GM12878 (cell line): ENCODE measurements around the gene RAP1GAP2. TPM values are rescaled to one million over a fixed set of nuclear protein-coding genes. Genes with fewer than 3 reads are reported as not detected.

Source experiments
- ATAC-seq: fragments of 200-7000 bp; cut with Tn5 transposase; 3 replicates; pipeline ENCODE4 v1.9.1; 2020; ENCODE audit warnings: mild to moderate bottlenecking, moderate library complexity
- BruUV-seq: library from RNA; stranded (reverse); fragments of 400-500 nt; replicated peaks from 2 replicates; lab custom pipeline; 2021; lab: Mats Ljungman, UMichigan
- CTCF ChIA-PET: fragments of 300-600 bp; sonication (Branson Sonifier 250); formaldehyde crosslinking; extraction: SDS; loops from one replicate; lab custom pipeline; 2021; ENCODE audit warnings: inconsistent platforms; lab: Yijun Ruan, JAX
- POLR2A ChIA-PET: fragments of 350-600 bp; formaldehyde crosslinking; extraction: SDS; loops from one replicate; lab custom pipeline; 2021; ENCODE audit warnings: inconsistent platforms; lab: Charles Lee
- RAD21 ChIA-PET: fragments of 300-600 bp; sonication (Branson Sonifier 250); formaldehyde crosslinking; loops from one replicate; lab custom pipeline; 2023; ENCODE audit warnings: antibody characterized with exemption; ENCODE audit not compliant: unreplicated experiment; lab: Charles Lee
- SMC1A ChIA-PET: fragments of 300-600 bp; sonication (Branson Sonifier 250); formaldehyde crosslinking; loops from one replicate; lab custom pipeline; 2023; ENCODE audit not compliant: unreplicated experiment, uncharacterized antibody; lab: Charles Lee
- DNase-seq: peaks from one replicate; pipeline ENCODE4 v3.0.0-alpha.2; 2011; ENCODE audit warnings: low read depth, low spot score
- FAIRE-seq: peaks from 3 replicates; lab custom pipeline; 2011; peaks lifted over from hg19 to GRCh38; lab: Jason Lieb, UNC
- H2AFZ ChIP-seq: 2 replicates; pipeline ENCODE4 v1.6.0; 2011; ENCODE audit warnings: low read depth, low read length, control low read depth; ENCODE audit not compliant: control insufficient read depth
- H3K27ac ChIP-seq: 2 replicates; pipeline ENCODE4 v1.5.1; 2011; ENCODE audit warnings: control low read depth; ENCODE audit not compliant: control insufficient read depth, insufficient read depth
- H3K27me3 ChIP-seq, 2 experiments: replicated peaks in 1 of 2; 2 replicates each; pipeline versions ENCODE4 v1.6.0 to v1.6.1; 2011; ENCODE audit warnings: low read length in 1 of 2; ENCODE audit not compliant: control insufficient read depth in 2 of 2, insufficient read depth in 2 of 2
- H3K36me3 ChIP-seq, 2 experiments: 2 replicates each; pipeline ENCODE4 v1.5.1; 2011; ENCODE audit warnings: low read length in 1 of 2; ENCODE audit not compliant: control insufficient read depth in 2 of 2, insufficient read depth in 2 of 2
- H3K4me1 ChIP-seq: 2 replicates; pipeline ENCODE4 v1.6.1; 2011; ENCODE audit warnings: mild to moderate bottlenecking, low read length, moderate library complexity, mixed read lengths; ENCODE audit not compliant: control insufficient read depth, insufficient read depth
- H3K4me2 ChIP-seq: 2 replicates; pipeline ENCODE4 v1.6.0; 2011; ENCODE audit warnings: control low read depth; ENCODE audit not compliant: control insufficient read depth, insufficient read depth
- H3K4me3 ChIP-seq: fragments of 200-600 bp; sonication (generic); 2 replicates; pipeline ENCODE4 v1.5.1; 2016
- H3K79me2 ChIP-seq: 2 replicates; pipeline ENCODE4 v1.6.0; 2011; ENCODE audit warnings: low read length; ENCODE audit not compliant: control insufficient read depth, insufficient read depth
- H3K9ac ChIP-seq: 2 replicates; pipeline ENCODE4 v1.8.0; 2011; ENCODE audit warnings: low read length, control low read depth, mixed read lengths; ENCODE audit not compliant: control insufficient read depth, insufficient read depth
- H3K9me3 ChIP-seq: replicated peaks from 3 replicates; pipeline ENCODE4 v1.5.1; 2011; ENCODE audit warnings: mild to moderate bottlenecking, low read length; ENCODE audit not compliant: control insufficient read depth, insufficient read depth
- H4K20me1 ChIP-seq: 2 replicates; pipeline ENCODE4 v1.6.0; 2011; ENCODE audit not compliant: control insufficient read depth, insufficient read depth
- FOS ChIP-seq: IDR thresholded peaks from 3 replicates; pipeline ENCODE4 v1.6.1; 2011; ENCODE audit warnings: borderline replicate concordance; ENCODE audit not compliant: insufficient read length; ENCODE audit errors: extremely low read depth
- GABPA ChIP-seq: IDR thresholded peaks from 2 replicates; pipeline ENCODE4 v1.6.1; 2014; ENCODE audit warnings: antibody characterized with exemption, low read depth, mild to moderate bottlenecking, inconsistent platforms
- SMC3 ChIP-seq: IDR thresholded peaks from 2 replicates; pipeline ENCODE4 v1.6.1; 2011; ENCODE audit warnings: low read length, improper control_type of control experiment, borderline replicate concordance
- SREBF1 ChIP-seq: IDR thresholded peaks from 2 replicates; pipeline ENCODE4 v1.6.1; 2012; ENCODE audit warnings: mild to moderate bottlenecking, low read length
- ZNF384 ChIP-seq: IDR thresholded peaks from 2 replicates; pipeline ENCODE4 v1.6.1; 2012; ENCODE audit warnings: low read depth, mild to moderate bottlenecking, low read length, improper control_type of control experiment, borderline replicate concordance
- WGBS: methylation state at CpG from one replicate; pipeline ENCODE4 v1.1.6; 2016; ENCODE audit warnings: low lambda C conversion rate; ENCODE audit not compliant: insufficient replicate concordance, insufficient coverage; ENCODE audit errors: missing lambda C conversion rate; 5-methylcytosine and 5-hydroxymethylcytosine counted together
- in situ Hi-C: fragments of 300-500 bp; cut with MboI; formaldehyde crosslinking; loops from 9 replicates; pipeline ENCODE4 v1.14.3; 2018; ENCODE audit warnings: mixed read lengths
- intact Hi-C: fragments of 100-400 bp; cut with micrococcal nuclease; formaldehyde crosslinking; loops from one replicate; pipeline ENCODE4 v1.14.2; 2022; ENCODE audit not compliant: unreplicated experiment
- polyA plus RNA-seq, 11 experiments: library from polyadenylated mRNA; depleted of rRNA in 4 of 11; unstranded in 6 of 11; stranded (reverse) in 5 of 11; fragments of >200 nt; fragmentation: Nextera tagmentation in 4 of 11; fragmentation: Illumina TruSeq in 1 of 11; extraction: Ambion mirVana in 4 of 11; extraction: Trizol in 1 of 11; gene quantifications; 1 replicate in 1 of 11; 2 replicates in 10 of 11; pipeline versions ENCODE4 v1.2.1 to v1.2.3, GENCODE V29; 2011 to 2016; ENCODE audit warnings: inconsistent platforms in 2 of 11, missing spikeins in 2 of 11, low read depth in 1 of 11
- total RNA-seq, 4 experiments: library from RNA; depleted of rRNA in 3 of 4; stranded (reverse); fragments of >200 nt in 3 of 4; fragmentation: Illumina TruSeq in 1 of 4; extraction: Trizol in 1 of 4; gene quantifications; 2 replicates each; pipeline versions ENCODE4 v1.2.1 to v1.2.3, GENCODE V29; 2013 to 2021

RAP1GAP2 gene
- total and polyA plus RNA-seq, 10 of the 15 experiments (the other 5 are each of a cell fraction or from before 2014, with no cell fraction given) = 0.03 to 0.95 (median 0.49) TPM; not detected in 2

DNA sequence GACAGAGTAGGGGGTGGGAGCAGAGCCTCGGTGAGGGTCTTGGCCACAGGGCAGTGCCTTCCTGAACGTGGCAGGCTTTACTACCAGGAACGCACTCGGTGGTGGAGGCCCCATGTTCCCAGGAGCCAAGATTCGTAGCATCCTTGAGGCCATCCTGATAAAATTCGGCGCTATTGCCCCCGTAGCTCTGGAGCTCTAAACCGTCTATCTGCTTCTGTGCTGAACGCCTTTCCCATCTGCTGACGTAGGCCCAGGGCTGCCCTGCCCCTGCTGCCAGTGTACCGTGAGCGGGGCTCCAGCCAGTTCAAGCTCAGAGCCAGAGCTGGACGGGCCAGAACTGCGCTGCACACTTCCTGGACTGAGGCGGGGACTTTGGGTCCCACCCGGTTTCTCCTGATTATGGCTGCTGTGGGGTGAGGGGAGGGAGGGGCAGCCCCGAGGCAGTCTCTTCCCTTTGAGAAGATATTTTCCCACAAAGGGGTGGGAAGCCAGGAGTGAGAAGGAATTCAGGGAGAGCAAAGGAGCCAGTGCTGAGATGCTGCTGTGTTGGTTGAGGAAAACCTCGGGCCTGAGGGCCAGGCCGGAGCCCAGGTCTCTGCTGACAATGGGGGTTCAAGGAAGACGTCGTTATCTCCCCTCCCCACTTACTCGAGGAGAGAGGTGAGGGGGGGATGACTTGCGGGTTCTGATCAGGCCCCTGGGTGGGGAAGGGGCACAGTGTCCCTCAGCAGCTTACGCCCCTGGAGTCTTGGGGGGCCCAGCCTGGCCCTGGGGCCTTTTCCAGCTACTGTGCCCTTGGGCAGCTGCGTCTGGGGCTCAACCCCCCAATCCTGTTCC lies 237.7 kb downstream of the RAP1GAP2 start:
- H3K4me2 ChIP-seq = no peak overlapping the region
- no peak for FAIRE-seq
- no peak overlapping the region for H3K4me3 ChIP-seq
- no TSS peak for BruUV-seq
- H3K4me1 ChIP-seq = no peaks in the 10 kb centered on the region
- ChIA-PET POLR2A (no interaction called here), RAD21 (no interaction called here), SMC1A (no interaction called here), CTCF (interaction anchor here (1.0 kb wide), 1 partner anchor 127 kb away, joined by 3 read pairs; no protein-coding TSS in a partner anchor)
- H3K79me2 ChIP-seq = no peaks in the 10 kb centered on the region
- H3K36me3 ChIP-seq = no peaks in the 10 kb centered on the region
- H3K27me3 ChIP-seq = no peaks in the 10 kb centered on the region; a peak in 1 of 4 replicates
- 33% methylated on average over 25 of the region's 26 CpGs for WGBS
- H3K9me3 ChIP-seq = no peaks in the 10 kb centered on the region
- H3K9ac ChIP-seq = no peak overlapping the region
- no peak overlapping the region for H3K27ac ChIP-seq
- in situ Hi-C loops (no loop called here), intact Hi-C loops (no loop called here)
- no peak for ATAC-seq
- H4K20me1 ChIP-seq = no peaks in the 10 kb centered on the region
- no peak for TF ChIP-seq SREBF1
- no peak for TF ChIP-seq GABPA
- TF ChIP-seq FOS = no peak
- no peak for DNase-seq
- H2AFZ ChIP-seq = no peak overlapping the region

DNA sequence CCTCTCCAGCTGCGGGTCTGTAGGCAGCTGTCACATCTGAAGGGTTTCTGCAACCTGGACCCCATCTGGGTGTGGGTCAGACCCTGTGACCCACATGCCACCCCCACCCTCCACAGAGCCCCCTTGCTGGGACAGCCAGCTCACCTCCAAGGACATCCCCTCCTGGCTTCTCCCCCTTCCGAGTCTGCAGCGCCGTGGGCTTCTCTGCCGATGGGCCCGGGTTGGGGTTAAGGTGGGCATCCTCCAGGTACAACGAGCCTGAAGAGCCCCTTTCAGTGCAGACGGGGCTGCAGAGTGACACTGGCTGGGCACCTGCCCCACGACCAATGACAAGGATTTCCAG lies 238.3 kb downstream of the RAP1GAP2 start:
- no peak overlapping the region for H2AFZ ChIP-seq
- H4K20me1 ChIP-seq = no peaks in the 10 kb centered on the region
- in situ Hi-C loops (no loop called here), intact Hi-C loops (no loop called here)
- no peak overlapping the region for H3K4me3 ChIP-seq
- FAIRE-seq = no peak
- WGBS = 49% methylated on average over 9 of the region's 9 CpGs
- H3K27me3 ChIP-seq = no peaks in the 10 kb centered on the region; a peak in 1 of 4 replicates
- H3K4me2 ChIP-seq = no peak overlapping the region
- CTCF ChIA-PET = interaction anchor here (0.6 kb wide), 1 partner anchor 21 kb away, joined by 3 read pairs; no protein-coding TSS in a partner anchor
- H3K79me2 ChIP-seq = no peaks in the 10 kb centered on the region
- no TSS peak for BruUV-seq
- ATAC-seq = no peak
- RAD21 ChIA-PET = no interaction called here
- H3K9ac ChIP-seq = no peak overlapping the region
- DNase-seq = no peak
- no peaks in the 10 kb centered on the region for H3K9me3 ChIP-seq
- TF ChIP-seq ZNF384 (no peak), SMC3 (no peak)
- TF ChIP-seq, all 136 proteins: peak for 0
- H3K27ac ChIP-seq = no peak overlapping the region
- no peaks in the 10 kb centered on the region for H3K36me3 ChIP-seq
- H3K4me1 ChIP-seq = no peaks in the 10 kb centered on the region
- SMC1A ChIA-PET = no interaction called here
- POLR2A ChIA-PET = no interaction called here
